ENCODE data around the gene PRPF4. TPM values are rescaled to one million over a fixed set of nuclear protein-coding genes. Genes with fewer than 3 reads are reported as not detected.

The PRPF4 gene
- total RNA-seq, 1 donor from 2014 or later, result 20.8 TPM

- Mint-ChIP-seq H3K27ac (ENCODE audit: unreplicated experiment) (no peak overlapping the region), H3K4me1 (ENCODE audit: low read depth) (peaks cover 5% of the 10 kb centered on the region), H3K36me3 (ENCODE audit: low read depth) (peaks cover 6% of the 10 kb centered on the region), H3K4me3 (ENCODE audit: unreplicated experiment) (no peak overlapping the region), H3K27me3 (ENCODE audit: low read depth) (peaks cover 2% of the 10 kb centered on the region), H3K9me3 (ENCODE audit: low read depth) (no peaks in the 10 kb centered on the region)
- DNase-seq (ENCODE audit: low spot score), result no peak
- TF ChIP-seq CTCF (IDR thresholded peaks at IDR 0.05), result no peak
Observed at GRCh38 chr9:113319054-113319453, 43.6 kb downstream of the PRPF4 start.

- peaks cover 2% of the 10 kb centered on the region for H3K27me3 Mint-ChIP-seq (ENCODE audit: low read depth)
- H3K4me3 Mint-ChIP-seq (ENCODE audit: unreplicated experiment), result no peak overlapping the region
- DNase-seq (ENCODE audit: low spot score), result no peak
- H3K9me3 Mint-ChIP-seq (ENCODE audit: low read depth), result no peaks in the 10 kb centered on the region
- H3K4me1 Mint-ChIP-seq (ENCODE audit: low read depth), result peaks cover 5% of the 10 kb centered on the region
- peaks cover 6% of the 10 kb centered on the region for H3K36me3 Mint-ChIP-seq (ENCODE audit: low read depth)
- TF ChIP-seq CTCF (IDR thresholded peaks at IDR 0.05), result no peak
- no peak overlapping the region for H3K27ac Mint-ChIP-seq (ENCODE audit: unreplicated experiment)
Observed at GRCh38 chr9:113320051-113320450, 44.6 kb downstream of the PRPF4 start.

GRCh38 chr9:113322671-113323070 lies 47.2 kb downstream of the PRPF4 start:
- H3K4me1 Mint-ChIP-seq (ENCODE audit: low read depth), result no peaks in the 10 kb centered on the region

GRCh38 chr9:113326230-113326629 lies 50.8 kb downstream of the PRPF4 start:
- no peaks in the 10 kb centered on the region for H3K9me3 Mint-ChIP-seq (ENCODE audit: low read depth)
- H3K4me1 Mint-ChIP-seq (ENCODE audit: low read depth), result no peaks in the 10 kb centered on the region
- no peak for TF ChIP-seq CTCF (IDR thresholded peaks at IDR 0.05)
- H3K27me3 Mint-ChIP-seq (ENCODE audit: low read depth), result peaks cover 2% of the 10 kb centered on the region
- no peak overlapping the region for H3K27ac Mint-ChIP-seq (ENCODE audit: unreplicated experiment)
- no peak overlapping the region for H3K4me3 Mint-ChIP-seq (ENCODE audit: unreplicated experiment)
- H3K36me3 Mint-ChIP-seq (ENCODE audit: low read depth), result peaks cover 2% of the 10 kb centered on the region
- DNase-seq (ENCODE audit: low spot score), result no peak

More at GRCh38 chr9:113322671-113323070, 47.2 kb downstream of the PRPF4 start:
- H3K27ac Mint-ChIP-seq (ENCODE audit: unreplicated experiment), result no peak overlapping the region
- H3K9me3 Mint-ChIP-seq (ENCODE audit: low read depth), result no peaks in the 10 kb centered on the region
- peaks cover 6% of the 10 kb centered on the region for H3K36me3 Mint-ChIP-seq (ENCODE audit: low read depth)
- DNase-seq (ENCODE audit: low spot score), result no peak
- H3K27me3 Mint-ChIP-seq (ENCODE audit: low read depth), result peaks cover 2% of the 10 kb centered on the region
- no peak for TF ChIP-seq CTCF (IDR thresholded peaks at IDR 0.05)
- H3K4me3 Mint-ChIP-seq (ENCODE audit: unreplicated experiment), result no peak overlapping the region

- no peaks in the 10 kb centered on the region for H3K4me1 Mint-ChIP-seq (ENCODE audit: low read depth)
- peaks cover 3% of the 10 kb centered on the region for H3K36me3 Mint-ChIP-seq (ENCODE audit: low read depth)
- no peak for TF ChIP-seq CTCF (IDR thresholded peaks at IDR 0.05)
- H3K27me3 Mint-ChIP-seq (ENCODE audit: low read depth), result no peaks in the 10 kb centered on the region
- H3K27ac Mint-ChIP-seq (ENCODE audit: unreplicated experiment), result no peak overlapping the region
- no peak for DNase-seq (ENCODE audit: low spot score)
- no peak overlapping the region for H3K4me3 Mint-ChIP-seq (ENCODE audit: unreplicated experiment)
- H3K9me3 Mint-ChIP-seq (ENCODE audit: low read depth), result no peaks in the 10 kb centered on the region
Observed at GRCh38 chr9:113328045-113328782, 52.8 kb downstream of the PRPF4 start.

All from chondrocyte (in vitro differentiated cells).